Renal pelvis (tissue), 4 donors: Measurements from ENCODE around the gene BIRC5. TPM values are rescaled to one million over a fixed set of nuclear protein-coding genes. Genes with fewer than 3 reads are reported as not detected.
"Not testable (repeated sequence)": the region's sequence is repeated elsewhere in the genome, so short reads cannot be mapped to it uniquely, and the experiment has no call there.

Experiments used
- DNase-seq: peaks from one replicate; pipeline ENCODE4 v3.0.0-alpha.2; 2013
- polyA plus RNA-seq, 3 donors: library from polyadenylated mRNA; unstranded; fragments of 120-200 nt; gene quantifications; one replicate each; pipeline ENCODE4 v1.2.1, GENCODE V29; 2013; ENCODE audit not compliant: insufficient read length in 3 of 3

The BIRC5 gene
- polyA plus RNA-seq, 3 donors = 26.5 to 32.4 (median 32.2) TPM

GRCh38 chr17:78223061-78223460 is 9.0 kb downstream of the BIRC5 start:
- DNase-seq = no peak

DNA sequence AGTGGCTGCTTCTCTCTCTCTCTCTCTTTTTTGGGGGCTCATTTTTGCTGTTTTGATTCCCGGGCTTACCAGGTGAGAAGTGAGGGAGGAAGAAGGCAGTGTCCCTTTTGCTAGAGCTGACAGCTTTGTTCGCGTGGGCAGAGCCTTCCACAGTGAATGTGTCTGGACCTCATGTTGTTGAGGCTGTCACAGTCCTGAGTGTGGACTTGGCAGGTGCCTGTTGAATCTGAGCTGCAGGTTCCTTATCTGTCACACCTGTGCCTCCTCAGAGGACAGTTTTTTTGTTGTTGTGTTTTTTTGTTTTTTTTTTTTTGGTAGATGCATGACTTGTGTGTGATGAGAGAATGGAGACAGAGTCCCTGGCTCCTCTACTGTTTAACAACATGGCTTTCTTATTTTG is 9.7 kb downstream of the BIRC5 start:
- no peak for DNase-seq

DNA sequence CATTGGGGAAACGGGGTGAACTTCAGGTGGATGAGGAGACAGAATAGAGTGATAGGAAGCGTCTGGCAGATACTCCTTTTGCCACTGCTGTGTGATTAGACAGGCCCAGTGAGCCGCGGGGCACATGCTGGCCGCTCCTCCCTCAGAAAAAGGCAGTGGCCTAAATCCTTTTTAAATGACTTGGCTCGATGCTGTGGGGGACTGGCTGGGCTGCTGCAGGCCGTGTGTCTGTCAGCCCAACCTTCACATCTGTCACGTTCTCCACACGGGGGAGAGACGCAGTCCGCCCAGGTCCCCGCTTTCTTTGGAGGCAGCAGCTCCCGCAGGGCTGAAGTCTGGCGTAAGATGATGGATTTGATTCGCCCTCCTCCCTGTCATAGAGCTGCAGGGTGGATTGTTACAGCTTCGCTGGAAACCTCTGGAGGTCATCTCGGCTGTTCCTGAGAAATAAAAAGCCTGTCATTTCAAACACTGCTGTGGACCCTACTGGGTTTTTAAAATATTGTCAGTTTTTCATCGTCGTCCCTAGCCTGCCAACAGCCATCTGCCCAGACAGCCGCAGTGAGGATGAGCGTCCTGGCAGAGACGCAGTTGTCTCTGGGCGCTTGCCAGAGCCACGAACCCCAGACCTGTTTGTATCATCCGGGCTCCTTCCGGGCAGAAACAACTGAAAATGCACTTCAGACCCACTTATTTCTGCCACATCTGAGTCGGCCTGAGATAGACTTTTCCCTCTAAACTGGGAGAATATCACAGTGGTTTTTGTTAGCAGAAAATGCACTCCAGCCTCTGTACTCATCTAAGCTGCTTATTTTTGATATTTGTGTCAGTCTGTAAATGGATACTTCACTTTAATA is 10.4 kb downstream of the BIRC5 start:
- no peak for DNase-seq

GRCh38 chr17:78225088-78225865 is 11.2 kb downstream of the BIRC5 start:
- DNase-seq = no peak

DNA sequence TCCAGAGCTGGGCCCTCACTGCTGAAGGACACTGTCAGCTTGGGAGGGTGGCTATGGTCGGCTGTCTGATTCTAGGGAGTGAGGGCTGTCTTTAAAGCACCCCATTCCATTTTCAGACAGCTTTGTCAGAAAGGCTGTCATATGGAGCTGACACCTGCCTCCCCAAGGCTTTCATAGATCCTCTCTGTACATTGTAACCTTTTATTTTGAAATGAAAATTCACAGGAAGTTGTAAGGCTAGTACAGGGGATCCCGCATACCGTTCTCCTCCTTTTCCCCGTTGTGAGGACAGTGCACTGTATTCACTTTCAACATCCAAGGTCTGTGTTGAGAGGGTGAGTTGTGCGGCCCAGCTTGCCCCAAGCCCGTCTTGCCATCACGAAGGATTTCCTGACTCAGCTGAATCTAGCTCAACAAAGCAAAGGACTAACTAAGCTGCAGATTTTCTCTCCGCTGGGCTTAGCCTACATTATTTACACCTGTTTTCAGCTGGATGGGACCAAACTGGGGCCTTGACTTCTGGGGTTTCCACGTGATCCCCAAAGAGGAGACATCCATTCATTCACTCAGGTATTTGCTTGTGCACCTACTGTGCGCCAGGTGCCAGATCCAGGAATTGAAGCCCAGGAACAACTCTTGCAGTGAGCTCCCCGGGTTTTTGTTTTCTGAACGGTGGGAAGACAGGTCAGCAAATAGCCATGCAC is 12.2 kb downstream of the BIRC5 start:
- DNase-seq = no peak

DNA sequence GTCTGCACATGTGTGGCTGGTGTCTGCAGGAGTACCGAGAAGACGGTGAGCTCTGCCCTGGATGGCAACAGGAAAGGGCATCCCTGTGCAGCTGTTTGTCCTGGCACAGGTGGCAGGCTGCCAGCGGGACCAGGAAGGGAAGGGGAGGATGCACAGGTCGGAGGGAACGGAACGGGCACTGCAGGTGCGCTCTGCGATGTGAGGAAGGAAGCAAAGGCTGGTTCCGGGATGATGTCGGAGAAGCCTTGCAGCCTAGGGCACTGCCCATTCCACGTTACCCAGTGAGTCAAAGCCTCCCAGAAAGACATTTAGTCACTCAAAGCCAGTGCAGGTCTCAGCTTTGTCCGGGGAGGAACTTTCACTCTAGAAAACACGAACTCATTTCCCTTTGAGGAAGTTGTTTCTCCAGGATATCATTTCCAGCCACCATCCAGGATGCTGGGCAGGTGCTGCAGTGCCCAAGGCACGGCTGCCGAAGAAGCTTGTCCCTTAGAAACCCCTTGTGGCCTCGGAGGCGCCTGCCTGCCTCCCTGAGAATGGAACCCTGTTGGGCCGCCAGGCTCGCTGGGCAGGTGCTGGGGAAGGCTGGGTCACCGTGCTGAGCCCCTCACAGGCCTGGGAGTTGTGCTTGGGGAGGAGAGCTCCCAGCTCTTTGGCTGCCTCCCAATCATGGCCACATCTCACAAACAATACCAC is 12.9 kb downstream of the BIRC5 start:
- DNase-seq = no peak

- DNase-seq = no peak
These were observed 13.4 kb downstream of the BIRC5 start for GRCh38 chr17:78227455-78227916.

DNA sequence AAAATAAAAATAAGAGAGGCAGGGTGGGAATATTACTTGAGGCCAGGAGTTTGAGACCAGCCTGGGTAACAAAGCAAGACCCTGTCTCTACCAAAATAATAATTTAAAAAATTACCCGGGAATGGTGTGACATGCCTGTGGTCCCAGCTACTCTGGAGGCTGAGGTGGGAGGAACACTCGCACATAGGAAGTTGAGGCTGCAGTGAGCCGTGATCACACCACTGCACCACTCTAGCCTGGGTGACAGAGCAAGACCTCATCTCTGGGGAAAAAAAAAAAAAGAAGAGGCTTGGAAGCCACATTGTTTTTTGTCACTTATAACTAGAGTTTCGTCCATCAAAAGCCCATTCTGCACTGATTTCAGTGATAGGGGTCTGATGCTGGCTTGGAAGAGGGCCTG is 14.1 kb downstream of the BIRC5 start:
- no peak for DNase-seq

GRCh38 chr17:78230252-78230962 is 16.4 kb downstream of the BIRC5 start:
- no peak for DNase-seq

- DNase-seq = no peak
These were observed 17.2 kb downstream of the BIRC5 start, which contains the start of gene TMEM235 for GRCh38 chr17:78230996-78231935. TSS of gene TMEM235 (plus strand) at chr17:78231631. CDS start at chr17:78232024, 393 bp downstream.

DNA sequence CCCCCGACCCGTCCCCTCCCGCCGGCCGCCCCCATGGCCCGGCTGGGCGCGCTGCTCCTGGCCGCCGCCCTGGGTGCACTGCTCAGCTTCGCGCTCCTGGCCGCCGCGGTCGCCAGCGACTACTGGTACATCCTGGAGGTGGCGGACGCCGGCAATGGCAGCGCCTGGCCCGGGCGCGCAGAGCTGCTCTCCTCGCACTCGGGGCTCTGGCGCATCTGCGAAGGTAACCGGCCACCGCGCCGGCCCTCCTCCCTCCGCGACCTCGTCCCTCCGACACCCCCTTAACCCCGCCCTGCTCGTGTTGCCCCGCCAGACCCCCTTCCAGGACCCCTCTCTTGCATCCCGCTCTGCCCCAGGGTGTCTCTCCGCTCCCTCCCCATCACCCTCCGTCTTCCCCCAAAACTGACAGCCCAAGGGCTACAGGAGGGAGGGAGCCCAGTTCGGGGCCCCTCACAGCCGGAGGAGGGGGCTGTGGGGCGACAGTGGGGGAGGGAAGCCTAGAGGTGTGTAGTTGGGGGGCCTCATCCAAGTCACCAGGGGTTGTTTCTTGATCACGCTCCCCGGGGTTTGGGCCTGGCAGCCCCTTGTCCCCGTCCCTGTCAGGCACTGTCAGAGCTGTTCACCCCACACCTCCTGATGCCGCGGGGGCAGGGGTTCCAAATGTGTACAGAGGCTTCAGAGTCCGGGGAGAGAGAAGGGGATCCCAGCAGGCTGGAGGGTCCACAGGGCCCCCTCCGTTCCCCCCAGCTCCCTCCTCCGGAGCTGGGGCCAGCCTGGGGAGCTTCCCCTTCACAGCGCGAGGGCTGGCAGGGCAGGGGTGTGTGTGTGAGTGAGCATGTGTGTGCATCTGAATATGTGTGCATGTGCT is 18.2 kb downstream of the BIRC5 start:
- no peak for DNase-seq

DNA sequence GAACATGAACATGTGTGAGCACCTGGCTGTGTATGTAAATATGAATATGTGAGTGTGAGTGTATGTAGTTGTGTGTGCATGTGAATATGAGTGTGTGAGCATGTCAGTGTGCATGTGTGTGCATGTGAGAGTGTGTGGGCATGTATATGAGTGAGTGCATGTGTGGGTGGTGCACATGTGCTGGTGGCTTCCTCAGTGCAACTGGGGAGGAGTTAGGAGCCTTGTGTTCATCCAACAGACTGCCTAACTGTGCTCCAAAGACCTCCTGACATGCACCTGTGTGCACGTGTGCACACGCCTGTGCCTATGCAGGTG is 18.8 kb downstream of the BIRC5 start:
- no peak for DNase-seq

- no peak for DNase-seq
These were observed 19.6 kb downstream of the BIRC5 start for GRCh38 chr17:78233678-78234077.

GRCh38 chr17:78234261-78234865 is 20.3 kb downstream of the BIRC5 start:
- DNase-seq = no peak

GRCh38 chr17:78235022-78235421 is 21.0 kb downstream of the BIRC5 start:
- not testable (repeated sequence) for DNase-seq

DNA sequence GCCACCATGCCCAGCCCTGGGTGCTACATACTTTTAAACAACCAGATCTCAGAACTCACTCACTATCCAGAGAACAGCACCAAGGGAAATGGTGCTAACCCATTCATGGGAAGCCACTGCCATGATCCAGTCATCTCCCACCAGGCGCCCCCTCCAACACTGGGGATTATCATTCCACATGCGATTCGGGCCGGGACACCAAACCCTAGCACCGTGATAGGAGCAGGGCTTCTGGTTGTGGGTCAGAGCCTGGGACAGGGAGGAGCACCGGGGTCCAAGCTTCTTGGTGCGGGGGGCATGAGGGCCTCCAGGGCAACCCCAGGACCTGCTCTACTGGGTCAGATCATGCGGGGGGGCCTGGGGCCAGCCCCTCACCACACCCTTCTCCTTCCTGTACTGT is 21.8 kb downstream of the BIRC5 start:
- no peak for DNase-seq

DNA sequence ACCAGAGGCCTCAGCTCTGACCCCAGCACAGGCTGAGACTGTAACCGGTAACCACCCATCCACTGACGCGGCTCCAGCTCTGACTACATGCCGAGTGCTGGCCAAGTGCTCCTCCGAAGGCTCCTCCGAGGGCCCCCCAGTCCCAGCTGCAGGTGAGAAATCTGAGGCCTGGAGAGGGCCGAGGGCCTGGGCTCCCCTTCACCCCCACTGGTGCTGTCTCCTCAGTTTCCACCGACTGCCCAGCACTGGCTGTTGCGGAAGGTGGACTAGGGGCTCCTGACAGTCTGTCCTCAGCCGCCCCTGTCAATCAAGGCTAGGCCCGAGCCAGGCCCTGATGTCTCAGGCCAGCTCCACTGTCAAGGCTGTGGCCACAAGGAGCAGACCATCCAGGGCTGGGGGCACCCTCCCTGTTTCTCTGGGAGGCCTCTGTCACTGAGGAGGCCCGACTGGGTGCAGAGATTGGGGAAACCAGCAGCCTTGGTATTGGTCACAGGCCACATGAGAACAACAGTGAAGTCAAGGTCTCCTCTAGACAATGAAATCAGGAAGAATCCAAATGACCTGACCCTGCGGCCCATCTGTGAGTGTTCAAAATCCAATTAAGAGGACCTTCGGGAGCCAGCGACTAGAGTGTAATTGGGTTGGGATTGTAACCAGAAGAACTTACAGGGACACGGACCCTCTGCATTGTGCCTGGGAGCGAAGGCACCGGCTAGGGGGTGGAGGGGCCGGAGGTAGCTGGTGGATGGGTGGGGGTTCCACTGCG is 22.5 kb downstream of the BIRC5 start:
- DNase-seq = no peak
